Thymus (tissue), 11 donors: ENCODE results near the gene KDF1. TPM values are rescaled to one million over a fixed set of nuclear protein-coding genes. Genes with fewer than 3 reads are reported as not detected.

Experiments used
- DNase-seq, 9 donors: peaks; one replicate each; pipeline ENCODE4 v3.0.0-alpha.2; 2013; ENCODE audit warnings: low spot score in 9 of 9, low read depth in 6 of 9, missing footprints in 1 of 9
- H3K27ac ChIP-seq, 2 donors: one replicate each; pipeline ENCODE4 v1.5.1; 2013; ENCODE audit warnings: control low read depth in 1 of 2, low read depth in 1 of 2, low read length in 1 of 2, mild to moderate bottlenecking in 1 of 2, moderate library complexity in 1 of 2
- H3K27me3 ChIP-seq, 2 donors: one replicate each; pipeline ENCODE4 v1.5.1; 2013; ENCODE audit warnings: low read length in 1 of 2; ENCODE audit not compliant: control insufficient read depth in 2 of 2, insufficient read depth in 1 of 2
- H3K36me3 ChIP-seq, 2 donors: one replicate each; pipeline ENCODE4 v1.5.1; 2013; ENCODE audit warnings: low read length in 1 of 2, mild to moderate bottlenecking in 1 of 2, moderate library complexity in 1 of 2; ENCODE audit not compliant: control insufficient read depth in 2 of 2, insufficient read depth in 2 of 2
- H3K4me1 ChIP-seq, 2 donors: one replicate each; pipeline ENCODE4 v1.5.1; 2013; ENCODE audit warnings: low read length in 2 of 2; ENCODE audit not compliant: control insufficient read depth in 2 of 2, insufficient read depth in 2 of 2
- H3K4me3 ChIP-seq, 2 donors: one replicate each; pipeline ENCODE4 v1.5.1; 2013; ENCODE audit warnings: low read length in 2 of 2, control low read depth in 1 of 2, mild to moderate bottlenecking in 1 of 2
- H3K9me3 ChIP-seq, 2 donors: one replicate each; pipeline ENCODE4 v1.5.1; 2013; ENCODE audit warnings: low read length in 1 of 2, mild to moderate bottlenecking in 1 of 2; ENCODE audit not compliant: control insufficient read depth in 2 of 2, insufficient read depth in 1 of 2
- WGBS: extraction: QIAGEN DNeasy Blood & Tissue Kit; methylation state at CpG from one replicate; pipeline ENCODE4 v1.1.7; 2013; 5-methylcytosine and 5-hydroxymethylcytosine counted together
- polyA plus RNA-seq: library from polyadenylated mRNA; stranded (reverse); fragments of 200-250 nt; gene quantifications from one replicate; pipeline ENCODE4 v1.2.3, GENCODE V29; 2013
- total RNA-seq: library from RNA; stranded (reverse); fragments of 120-200 nt; gene quantifications from one replicate; pipeline ENCODE4 v1.2.4, GENCODE V29; 2013
- donor health status: healthy.

The KDF1 gene
- total and polyA plus RNA-seq, 2 donors = 2.5 to 6.8 TPM

GRCh38 chr1:26915204-26915842 lies 44.9 kb downstream of the KDF1 start:
- Histone ChIP-seq H3K36me3 (no peaks in the 10 kb centered on the region), H3K27me3 (peaks cover 0 to 3% of the 10 kb centered on the region in 2 donors), H3K27ac (no peak overlapping the region), H3K9me3 (no peaks in the 10 kb centered on the region), H3K4me1 (no peaks in the 10 kb centered on the region), H3K4me3 (no peak overlapping the region)
- no peak for DNase-seq
- 87% methylated on average over 5 of the region's 5 CpGs for WGBS

- H3K4me1 ChIP-seq = no peaks in the 10 kb centered on the region
- DNase-seq = no peak
- no peaks in the 10 kb centered on the region for H3K36me3 ChIP-seq
- WGBS = 93% methylated on average over 16 of the region's 16 CpGs
- H3K27ac ChIP-seq = no peak within 1 kb of the TSS
- H3K27me3 ChIP-seq = peaks cover 0 to 3% of the 10 kb centered on the region in 2 donors
- H3K4me3 ChIP-seq = no peak within 1 kb of the TSS
- H3K9me3 ChIP-seq = no peaks in the 10 kb centered on the region
Measured at GRCh38 chr1:26913754-26914619, 46.3 kb downstream of the KDF1 start, which contains the start of gene NR0B2. NR0B2 (minus strand) TSS chr1:26913975; CDS start chr1:26913940, 35 bp downstream.

GRCh38 chr1:26913389-26913753 lies 46.9 kb downstream of the KDF1 start:
- Histone ChIP-seq H3K4me1 (no peaks in the 10 kb centered on the region), H3K27me3 (peaks cover 0 to 3% of the 10 kb centered on the region in 2 donors), H3K9me3 (no peaks in the 10 kb centered on the region), H3K36me3 (no peaks in the 10 kb centered on the region), H3K27ac (no peak overlapping the region), H3K4me3 (no peak overlapping the region)
- WGBS = 82% methylated on average over 5 of the region's 5 CpGs
- DNase-seq = no peak

- WGBS = 86% methylated on average over 2 of the region's 2 CpGs
- Histone ChIP-seq H3K36me3 (no peaks in the 10 kb centered on the region), H3K27ac (no peak overlapping the region)
Measured at GRCh38 chr1:26912147-26912490, 48.1 kb downstream of the KDF1 start.

GRCh38 chr1:26911399-26912146 lies 48.7 kb downstream of the KDF1 start:
- 94% methylated on average over 8 of the region's 8 CpGs for WGBS
- H3K9me3 ChIP-seq = no peaks in the 10 kb centered on the region
- no peak for DNase-seq
- no peaks in the 10 kb centered on the region for H3K36me3 ChIP-seq
- H3K4me3 ChIP-seq = no peak overlapping the region
- H3K4me1 ChIP-seq = no peaks in the 10 kb centered on the region
- no peak overlapping the region for H3K27ac ChIP-seq
- H3K27me3 ChIP-seq = peaks cover 0 to 3% of the 10 kb centered on the region in 2 donors

More at GRCh38 chr1:26912147-26912490, 48.1 kb downstream of the KDF1 start:
- DNase-seq = no peak
- Histone ChIP-seq H3K4me1 (no peaks in the 10 kb centered on the region), H3K27me3 (peaks cover 0 to 3% of the 10 kb centered on the region in 2 donors), H3K9me3 (no peaks in the 10 kb centered on the region), H3K4me3 (no peak overlapping the region)

- Histone ChIP-seq H3K9me3 (no peaks in the 10 kb centered on the region), H3K4me3 (no peak overlapping the region), H3K27me3 (peaks cover 0 to 3% of the 10 kb centered on the region in 2 donors), H3K36me3 (no peaks in the 10 kb centered on the region), H3K4me1 (no peaks in the 10 kb centered on the region), H3K27ac (no peak overlapping the region)
- WGBS = 95% methylated on average over 4 of the region's 4 CpGs
- no peak for DNase-seq
Measured at GRCh38 chr1:26910343-26911160, 49.7 kb downstream of the KDF1 start.

GRCh38 chr1:26909951-26910342 lies 50.3 kb downstream of the KDF1 start:
- no peak overlapping the region for H3K4me3 ChIP-seq
- H3K27ac ChIP-seq = no peak overlapping the region
- DNase-seq = no peak
- H3K9me3 ChIP-seq = no peaks in the 10 kb centered on the region
- H3K36me3 ChIP-seq = no peaks in the 10 kb centered on the region
- 86% methylated on average over 3 of the region's 3 CpGs for WGBS
- peaks cover 0 to 3% of the 10 kb centered on the region in 2 donors for H3K27me3 ChIP-seq
- H3K4me1 ChIP-seq = no peaks in the 10 kb centered on the region

GRCh38 chr1:26907071-26907917 lies 53.0 kb downstream of the KDF1 start:
- WGBS = 85% methylated on average over 6 of the region's 6 CpGs

More at GRCh38 chr1:26907071-26907917, 53.0 kb downstream of the KDF1 start:
- H3K36me3 ChIP-seq = no peaks in the 10 kb centered on the region
- no peak overlapping the region for H3K27ac ChIP-seq
- DNase-seq = no peak
- H3K27me3 ChIP-seq = peaks cover 0 to 3% of the 10 kb centered on the region in 2 donors
- H3K9me3 ChIP-seq = no peaks in the 10 kb centered on the region
- no peak overlapping the region for H3K4me3 ChIP-seq
- no peaks in the 10 kb centered on the region for H3K4me1 ChIP-seq
